Amygdala (tissue), 56 donors: ENCODE data around the gene MB21D2.
"Not testable (repeated sequence)": the region's sequence is repeated elsewhere in the genome, so short reads cannot be mapped to it uniquely, and the experiment has no call there.

Experiments used
- DNase-seq, 56 donors: peaks; one replicate each; lab custom pipeline; 2025; lab: John Stamatoyannopoulos, UW

MB21D2 gene

GRCh38 chr3:192817506-192817905 is 100.2 kb downstream of the MB21D2 start:
- DNase-seq = no peak

- DNase-seq = no peak
Measured at GRCh38 chr3:192817053-192817452, 100.6 kb downstream of the MB21D2 start.

- DNase-seq = peak in 4 of 56 donors; percentile 11 to 43 (median 22)
Measured at GRCh38 chr3:192816351-192816750, 101.3 kb downstream of the MB21D2 start.

- peak in 12 of 56 donors; percentile 2 to 52 (median 18) for DNase-seq
Measured at GRCh38 chr3:192812743-192813383, 104.8 kb downstream of the MB21D2 start.

GRCh38 chr3:192805711-192806110 is 111.9 kb downstream of the MB21D2 start:
- no peak for DNase-seq

- no peak for DNase-seq
Measured at GRCh38 chr3:192804502-192804901, 113.2 kb downstream of the MB21D2 start.

- DNase-seq = peak in 3 of 56 donors; percentile 14 to 15 (median 15)
Measured at GRCh38 chr3:192802957-192803899, 114.4 kb downstream of the MB21D2 start.

GRCh38 chr3:192801985-192802384 is 115.7 kb downstream of the MB21D2 start:
- DNase-seq = no peak

GRCh38 chr3:192799721-192800120 is 117.9 kb downstream of the MB21D2 start:
- no peak for DNase-seq

GRCh38 chr3:192795021-192795420 is 122.6 kb downstream of the MB21D2 start:
- no peak for DNase-seq

- no peak for DNase-seq
Measured at GRCh38 chr3:192794216-192794615, 123.4 kb downstream of the MB21D2 start.

- DNase-seq = not testable (repeated sequence)
Measured at GRCh38 chr3:192788816-192789515, 128.7 kb downstream of the MB21D2 start.

GRCh38 chr3:192778508-192778907 is 139.1 kb downstream of the MB21D2 start:
- DNase-seq = no peak

GRCh38 chr3:192774341-192774740 is 143.3 kb downstream of the MB21D2 start:
- not testable (repeated sequence) for DNase-seq

- peak in 23 of 56 donors; percentile 2 to 56 (median 26) for DNase-seq
Measured at GRCh38 chr3:192772240-192772894, 145.3 kb downstream of the MB21D2 start.

- no peak for DNase-seq
Measured at GRCh38 chr3:192758654-192759053, 159.0 kb downstream of the MB21D2 start.

GRCh38 chr3:192751148-192751547 is 166.5 kb downstream of the MB21D2 start:
- no peak for DNase-seq

- DNase-seq = no peak
Measured at GRCh38 chr3:192750201-192750600, 167.5 kb downstream of the MB21D2 start.

- DNase-seq = peak in 9 of 56 donors; percentile 1 to 71 (median 13)
Measured at GRCh38 chr3:192747746-192748145, 169.9 kb downstream of the MB21D2 start.

GRCh38 chr3:192747145-192747544 is 170.5 kb downstream of the MB21D2 start:
- no peak for DNase-seq
